ENCODE measurements around the gene TMEM243.

TMEM243 gene

DNA sequence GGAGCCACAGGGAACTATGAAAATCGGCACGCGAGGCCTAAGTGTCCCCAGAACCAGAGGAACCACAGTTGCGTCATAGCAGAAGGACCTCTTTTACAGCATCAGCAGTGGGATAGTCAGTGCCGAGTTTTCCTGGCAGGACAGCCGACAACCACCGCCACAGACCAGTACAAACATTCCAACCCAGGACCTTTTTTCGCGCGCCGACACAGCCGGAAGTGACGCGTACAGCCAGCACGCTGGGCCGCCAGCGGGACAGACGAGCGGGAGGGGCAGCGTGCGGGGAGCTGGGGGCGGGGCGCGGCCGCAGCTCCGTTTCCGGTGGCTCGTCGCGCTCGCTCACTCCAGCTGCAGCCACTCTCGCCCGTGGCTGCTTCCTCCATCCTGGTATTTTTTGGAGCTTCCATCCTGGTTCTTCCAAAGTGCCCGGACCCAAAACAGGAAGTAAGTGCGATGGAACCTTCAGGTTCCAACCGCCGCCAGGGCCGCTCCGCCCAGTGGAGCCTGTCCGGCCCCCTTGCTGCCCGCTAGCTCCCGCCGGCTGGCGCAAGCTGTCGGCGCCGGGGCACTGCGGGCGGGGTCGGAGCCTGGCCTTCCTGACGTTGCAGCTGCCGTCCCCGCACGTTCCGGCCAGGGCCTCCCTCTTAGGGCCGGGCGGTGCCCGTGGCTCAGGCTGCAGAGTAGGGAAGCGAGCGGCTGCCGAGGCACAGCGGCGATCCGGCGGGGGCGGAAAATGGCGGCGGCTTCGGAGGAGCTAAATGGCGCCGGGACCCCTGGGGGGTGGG, 67.2 kb downstream of the TMEM243 start, which contains the start of gene DMTF1:
TSS of gene DMTF1 (plus strand) at position 342 of the 785 bp plus-strand sequence. CDS start 12,489 bp downstream, outside the sequence.
- H3K4me3 ChIP-seq (replicated peaks; ENCODE audit: low read depth, low read length) = peak within 1 kb of the TSS; percentile 87
- DNase-seq (ENCODE audit: low read depth) = peak; percentile 95
- TF ChIP-seq, protein P1, sequence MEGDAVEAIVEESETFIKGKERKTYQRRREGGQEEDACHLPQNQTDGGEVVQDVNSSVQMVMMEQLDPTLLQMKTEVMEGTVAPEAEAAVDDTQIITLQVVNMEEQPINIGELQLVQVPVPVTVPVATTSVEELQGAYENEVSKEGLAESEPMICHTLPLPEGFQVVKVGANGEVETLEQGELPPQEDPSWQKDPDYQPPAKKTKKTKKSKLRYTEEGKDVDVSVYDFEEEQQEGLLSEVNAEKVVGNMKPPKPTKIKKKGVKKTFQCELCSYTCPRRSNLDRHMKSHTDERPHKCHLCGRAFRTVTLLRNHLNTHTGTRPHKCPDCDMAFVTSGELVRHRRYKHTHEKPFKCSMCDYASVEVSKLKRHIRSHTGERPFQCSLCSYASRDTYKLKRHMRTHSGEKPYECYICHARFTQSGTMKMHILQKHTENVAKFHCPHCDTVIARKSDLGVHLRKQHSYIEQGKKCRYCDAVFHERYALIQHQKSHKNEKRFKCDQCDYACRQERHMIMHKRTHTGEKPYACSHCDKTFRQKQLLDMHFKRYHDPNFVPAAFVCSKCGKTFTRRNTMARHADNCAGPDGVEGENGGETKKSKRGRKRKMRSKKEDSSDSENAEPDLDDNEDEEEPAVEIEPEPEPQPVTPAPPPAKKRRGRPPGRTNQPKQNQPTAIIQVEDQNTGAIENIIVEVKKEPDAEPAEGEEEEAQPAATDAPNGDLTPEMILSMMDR (IDR thresholded peaks at IDR 0.05; ENCODE audit: low read length, missing control alignments) = no peak

DNA sequence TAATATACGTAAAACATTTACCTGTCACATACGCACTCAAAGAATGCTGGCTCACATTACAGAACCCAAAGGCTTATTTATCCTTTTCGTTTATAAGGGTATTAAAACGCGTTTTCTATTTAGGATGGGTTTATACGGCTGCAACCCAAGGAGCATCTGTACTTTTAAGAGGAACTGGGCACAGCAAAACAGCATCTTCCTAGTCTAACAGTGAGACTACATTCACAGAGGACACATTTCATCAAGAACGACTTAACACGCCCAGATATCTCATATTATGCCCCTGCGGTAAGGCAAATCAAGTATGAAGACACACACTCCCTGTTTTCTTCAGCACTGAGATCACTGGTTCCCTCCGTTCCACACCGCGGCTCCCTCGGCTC, 67.8 kb downstream of the TMEM243 start:
- peak overlapping the region; percentile 87 for H3K4me3 ChIP-seq (replicated peaks; ENCODE audit: low read depth, low read length)
- DNase-seq (ENCODE audit: low read depth) = no peak
- TF ChIP-seq, protein P1 (IDR thresholded peaks at IDR 0.05; ENCODE audit: low read length, missing control alignments) = no peak

DNA sequence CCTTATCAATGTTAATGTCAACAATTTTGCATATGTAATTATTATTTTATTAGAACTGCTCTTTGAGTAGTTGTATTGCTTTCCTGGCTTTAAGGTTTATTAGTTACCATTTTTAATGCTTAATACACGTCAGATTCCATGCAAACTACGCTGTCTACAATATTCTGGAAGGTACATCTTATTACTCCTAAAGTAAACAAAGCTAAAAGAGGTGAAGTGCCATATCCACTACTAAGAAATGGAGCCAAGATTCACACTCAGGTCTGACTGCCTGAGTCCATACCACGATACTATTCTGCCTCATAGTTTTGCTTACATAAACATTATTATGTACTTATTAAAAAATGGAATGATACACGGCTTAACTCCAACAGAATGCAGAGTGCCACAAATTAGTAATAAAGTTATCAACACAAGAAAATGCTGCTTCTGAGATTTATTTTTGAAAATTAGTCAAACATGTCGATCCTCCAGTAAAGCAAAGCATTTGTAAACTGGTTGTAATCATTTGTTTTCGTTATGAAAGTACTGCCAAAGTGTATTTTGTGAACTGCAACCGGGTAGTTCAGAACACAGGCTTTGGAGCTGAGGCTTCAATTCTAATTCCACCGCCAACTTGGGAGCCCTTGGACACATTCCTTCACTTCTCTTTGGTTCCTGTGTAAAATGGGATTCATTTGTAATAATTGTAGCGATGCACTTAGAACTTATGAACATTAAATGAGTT, 68.4 kb downstream of the TMEM243 start:
- no peak for DNase-seq (ENCODE audit: low read depth)
- TF ChIP-seq, protein P1 (IDR thresholded peaks at IDR 0.05; ENCODE audit: low read length, missing control alignments) = no peak
- peak overlapping the region; percentile 87 for H3K4me3 ChIP-seq (replicated peaks; ENCODE audit: low read depth, low read length)

DNA sequence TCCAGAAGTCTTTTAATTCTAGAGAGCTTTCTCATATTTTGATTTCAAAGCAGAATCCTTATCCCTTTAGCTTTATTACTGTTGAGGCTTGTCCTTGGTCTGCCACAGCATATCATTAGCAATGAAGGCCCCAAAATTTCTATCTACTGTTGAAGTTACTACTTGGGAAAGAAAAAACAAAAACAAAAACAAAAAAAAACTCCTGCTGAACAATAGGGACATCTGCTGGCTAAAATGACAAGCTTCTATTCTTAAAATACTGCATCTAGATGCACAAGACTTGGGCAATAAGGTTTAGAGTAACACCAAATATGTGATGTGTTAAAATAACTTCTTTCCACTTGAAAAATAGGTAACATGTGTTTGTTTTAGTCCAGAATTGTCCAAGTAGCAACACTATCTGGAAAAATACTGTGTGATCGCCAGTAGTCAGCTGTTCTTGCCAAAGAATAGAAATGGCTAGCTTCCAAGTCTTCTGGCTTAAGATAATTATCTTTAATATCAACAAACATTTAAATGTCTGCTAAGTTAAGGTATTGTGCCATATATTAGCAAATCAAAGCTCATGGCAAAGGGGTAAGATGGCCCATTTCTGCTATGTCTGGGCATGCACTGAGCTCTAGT, 71.1 kb downstream of the TMEM243 start:
- TF ChIP-seq, protein P1 (IDR thresholded peaks at IDR 0.05; ENCODE audit: low read length, missing control alignments) = peak; percentile 71
- DNase-seq (ENCODE audit: low read depth) = peak; percentile 77
- no peak overlapping the region for H3K4me3 ChIP-seq (replicated peaks; ENCODE audit: low read depth, low read length)

DNA sequence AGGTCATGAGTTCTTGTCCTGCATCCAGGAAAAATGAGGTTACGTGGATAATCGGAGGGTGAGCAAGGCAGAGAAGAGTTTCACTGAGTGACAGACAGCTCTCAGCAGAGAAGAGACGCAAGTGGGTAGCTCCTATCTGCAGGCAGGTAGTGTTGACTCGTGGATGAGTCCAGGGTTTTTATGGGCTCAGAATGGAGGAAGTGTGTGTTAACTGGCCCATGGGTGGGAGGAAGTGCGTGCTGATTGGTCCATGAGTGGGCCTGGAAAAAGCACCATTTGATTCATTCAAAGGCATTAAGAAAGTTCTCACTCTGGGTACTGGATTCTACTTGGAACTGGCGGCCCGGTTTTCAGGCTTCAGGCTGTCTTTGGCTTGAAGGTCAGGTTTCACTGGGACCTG, 72.0 kb downstream of the TMEM243 start:
- no peak for DNase-seq (ENCODE audit: low read depth)
- H3K4me3 ChIP-seq (replicated peaks; ENCODE audit: low read depth, low read length) = no peak overlapping the region
- TF ChIP-seq, protein P1 (IDR thresholded peaks at IDR 0.05; ENCODE audit: low read length, missing control alignments) = no peak

DNA sequence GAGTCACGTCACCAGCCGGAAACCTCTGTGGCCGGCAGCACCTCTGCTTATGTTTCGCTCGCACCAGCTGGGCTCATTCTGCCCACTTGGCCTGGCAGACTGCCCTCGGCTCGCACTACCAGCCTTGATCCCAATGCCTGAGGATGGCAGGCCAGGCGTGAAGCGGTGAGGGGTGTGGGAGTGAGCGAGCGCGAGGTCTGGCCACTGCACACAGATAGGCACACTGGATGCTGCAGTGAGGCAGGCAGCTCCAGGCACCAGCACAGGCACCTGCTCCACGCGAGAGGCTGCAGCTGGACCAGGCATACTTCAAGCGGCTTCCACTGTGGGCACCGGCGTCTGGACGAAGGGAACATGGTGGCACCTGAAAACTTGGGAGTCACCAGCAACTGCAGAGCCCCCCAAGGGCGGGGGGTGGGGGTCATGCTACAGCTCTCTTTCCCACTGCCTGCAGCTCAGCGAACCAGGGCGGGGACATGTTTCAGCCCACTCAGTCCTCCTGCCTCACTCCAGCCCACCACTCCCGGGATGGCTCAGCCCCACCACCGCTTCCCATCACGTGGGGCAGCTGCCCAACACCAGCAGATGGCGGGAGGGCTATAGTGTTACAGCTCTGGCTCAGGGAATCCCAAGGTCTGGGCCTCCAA, 72.7 kb downstream of the TMEM243 start:
- DNase-seq (ENCODE audit: low read depth) = no peak
- TF ChIP-seq, protein P1 (IDR thresholded peaks at IDR 0.05; ENCODE audit: low read length, missing control alignments) = no peak
- no peak overlapping the region for H3K4me3 ChIP-seq (replicated peaks; ENCODE audit: low read depth, low read length)

Data from fibroblast of pulmonary artery (primary cell).